OCI-LY1 (cell line): ENCODE results near the gene ZNF598.

ENCODE experiments used
- EZH2 ChIP-seq: fragments of 200-600 bp; sonication (generic), shearing (Covaris generic); IDR thresholded peaks from 2 replicates; pipeline ENCODE4 v1.8.0; 2017; ENCODE audit warnings: borderline replicate concordance, mixed run types, mild to moderate bottlenecking, antibody characterized with exemption, low read length, moderate library complexity, mixed read lengths
- TF ChIP-seq, protein P1 (sequence below): fragments of 200-600 bp; sonication (generic), shearing (Covaris generic); IDR thresholded peaks from 2 replicates; pipeline ENCODE4 v1.5.1; 2017; ENCODE audit warnings: mild to moderate bottlenecking, antibody characterized with exemption, low read length, moderate library complexity, mixed read lengths

DNA sequence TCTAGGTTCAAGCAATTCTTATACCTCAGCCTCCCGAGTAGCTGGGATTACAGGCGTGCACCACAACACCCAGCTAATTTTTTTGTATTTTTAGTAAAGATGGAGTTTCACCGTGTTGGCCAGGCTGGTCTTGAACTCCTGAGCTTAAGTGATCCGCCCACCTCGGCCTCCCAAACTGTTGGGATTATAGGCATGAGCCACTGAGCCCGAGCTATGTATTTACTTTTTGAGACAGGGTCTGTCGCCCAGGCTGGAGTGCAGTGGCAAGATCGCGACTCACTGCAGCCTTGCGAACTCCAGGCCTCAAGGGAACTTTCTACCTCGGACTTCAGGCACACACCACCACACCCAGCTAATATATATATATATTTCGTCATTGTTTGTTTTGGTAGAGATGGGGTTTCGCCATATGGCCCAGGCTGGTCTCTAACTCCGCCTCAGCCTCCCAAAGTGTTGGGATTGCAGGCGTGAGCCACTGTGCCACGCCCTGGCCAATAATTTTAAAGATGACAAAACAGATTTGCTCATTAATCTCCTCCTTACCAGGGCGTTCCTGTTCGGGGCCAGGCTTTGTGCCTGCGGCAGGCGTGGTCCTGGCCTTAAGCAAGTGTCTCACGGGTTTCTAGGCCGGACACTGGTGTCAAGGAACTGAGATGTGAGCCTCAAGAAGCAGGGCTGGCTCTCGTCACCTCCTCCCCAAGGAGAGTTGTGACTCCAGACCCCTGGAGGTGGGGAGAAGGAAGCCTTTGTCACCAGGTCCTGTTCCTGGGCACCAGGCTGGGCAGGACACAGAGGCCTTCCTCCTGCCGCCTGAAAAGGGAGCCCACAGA, 5.7 kb upstream of the ZNF598 start:
- TF ChIP-seq, protein P1, sequence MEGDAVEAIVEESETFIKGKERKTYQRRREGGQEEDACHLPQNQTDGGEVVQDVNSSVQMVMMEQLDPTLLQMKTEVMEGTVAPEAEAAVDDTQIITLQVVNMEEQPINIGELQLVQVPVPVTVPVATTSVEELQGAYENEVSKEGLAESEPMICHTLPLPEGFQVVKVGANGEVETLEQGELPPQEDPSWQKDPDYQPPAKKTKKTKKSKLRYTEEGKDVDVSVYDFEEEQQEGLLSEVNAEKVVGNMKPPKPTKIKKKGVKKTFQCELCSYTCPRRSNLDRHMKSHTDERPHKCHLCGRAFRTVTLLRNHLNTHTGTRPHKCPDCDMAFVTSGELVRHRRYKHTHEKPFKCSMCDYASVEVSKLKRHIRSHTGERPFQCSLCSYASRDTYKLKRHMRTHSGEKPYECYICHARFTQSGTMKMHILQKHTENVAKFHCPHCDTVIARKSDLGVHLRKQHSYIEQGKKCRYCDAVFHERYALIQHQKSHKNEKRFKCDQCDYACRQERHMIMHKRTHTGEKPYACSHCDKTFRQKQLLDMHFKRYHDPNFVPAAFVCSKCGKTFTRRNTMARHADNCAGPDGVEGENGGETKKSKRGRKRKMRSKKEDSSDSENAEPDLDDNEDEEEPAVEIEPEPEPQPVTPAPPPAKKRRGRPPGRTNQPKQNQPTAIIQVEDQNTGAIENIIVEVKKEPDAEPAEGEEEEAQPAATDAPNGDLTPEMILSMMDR = no peak
- TF ChIP-seq EZH2 = no peak
